Adrenal gland (tissue), 12 donors: ENCODE results near the gene SHTN1. TPM values are rescaled to one million over a fixed set of nuclear protein-coding genes. Genes with fewer than 3 reads are reported as not detected.

Source experiments
- DNase-seq, 7 donors: peaks; one replicate each; pipeline ENCODE4 v3.0.0-alpha.2; 2019 to 2020
- H3K27ac ChIP-seq, 5 donors: fragments of 200-600 bp; sonication (generic) in 4 of 5; 1 replicate in 3 of 5; 2 replicates in 2 of 5; pipeline versions ENCODE4 v1.5.1 to v1.8.0; 2016 to 2020; ENCODE audit warnings: mild to moderate bottlenecking in 1 of 5
- H3K27me3 ChIP-seq: fragments of 200-600 bp; 2 replicates; pipeline ENCODE4 v1.8.0; 2021
- H3K36me3 ChIP-seq, 2 donors: fragments of 200-600 bp; replicated peaks in 1 of 2; 1 replicate in 1 of 2; 2 replicates in 1 of 2; pipeline versions ENCODE4 v1.5.1 to v1.8.0; 2018 to 2022
- H3K4me1 ChIP-seq, 2 donors: fragments of 200-600 bp; replicated peaks in 1 of 2; 1 replicate in 1 of 2; 2 replicates in 1 of 2; pipeline versions ENCODE4 v1.5.1 to v1.8.0; 2018 to 2021
- H3K4me3 ChIP-seq, 4 donors: fragments of 200-600 bp; sonication (generic) in 3 of 4; one replicate each; pipeline ENCODE4 v1.5.1; 2016 to 2018
- H3K9me3 ChIP-seq, 3 donors: fragments of 200-600 bp; sonication (generic) in 1 of 3; replicated peaks in 1 of 3; 1 replicate in 2 of 3; 2 replicates in 1 of 3; pipeline versions ENCODE4 v1.5.1 to v1.8.0; 2016 to 2021
- CTCF ChIP-seq, 6 experiments: fragments of 450-650 bp in 4 of 6; fragments of 200-600 bp in 2 of 6; sonication (generic) in 1 of 6; IDR thresholded peaks; 1 replicate in 5 of 6; 2 replicates in 1 of 6; pipeline versions ENCODE4 v1.5.1 to v1.8.0; 2016 to 2021; ENCODE audit warnings: antibody characterized with exemption in 6 of 6, mild to moderate bottlenecking in 2 of 6, moderate library complexity in 1 of 6
- POLR2A ChIP-seq, 2 donors: fragments of 450-650 bp; IDR thresholded peaks; one replicate each; pipeline ENCODE4 v1.6.1; 2017; ENCODE audit warnings: antibody characterized with exemption in 2 of 2, mild to moderate bottlenecking in 2 of 2, moderate library complexity in 1 of 2
- WGBS, 4 donors: extraction: QIAGEN DNeasy Blood & Tissue Kit in 2 of 4; methylation state at CpG; one replicate each; pipeline versions ENCODE4 v1.1.5 to v1.1.7; 2013 to 2017; 5-methylcytosine and 5-hydroxymethylcytosine counted together
- intact Hi-C, 2 donors: fragments of 100-400 bp; cut with DNase I; formaldehyde crosslinking; loops; one replicate each; pipeline versions ENCODE4 v1.14.1 to v1.15.0; 2022 to 2023
- polyA plus RNA-seq, 3 donors: library from polyadenylated mRNA; stranded (reverse); fragments of 200-250 nt in 2 of 3; fragments of 350-450 nt in 1 of 3; fragmentation: Illumina TruSeq in 1 of 3; extraction: RNeasy Lipid Tissue Mini Kit (QIAGEN cat#74804) in 1 of 3; gene quantifications; one replicate each; pipeline ENCODE4 v1.2.3, GENCODE V29; 2013 to 2014
- total RNA-seq, 9 donors: library from RNA; depleted of rRNA in 4 of 9; stranded (reverse); fragments of >200 nt in 4 of 9; fragments of 120-200 nt in 1 of 9; fragmentation: NEBNext Ultra II Directional in 1 of 9; extraction: Animal tissue kit (Norgen Biotek cat#: 25700) in 1 of 9; gene quantifications; one replicate each; pipeline versions ENCODE4 v1.1.0 to v1.2.4, GENCODE V29; 2013 to 2023
- donor health status: healthy with polysubstance abuse.
- donor health status: Bipolar disorder and iron deficiency.
- donor health status: DM: yes; HTN: yes; CAD: no.
- donor health status: DM: no; HTN: no; CAD: no.
- donor health status: DM: no; HTN: no; CAD: no.
- donor health status: DM: yes; HTN: yes; CAD: no.

The SHTN1 gene
- total and polyA plus RNA-seq, 12 donors: 8.8 to 30.3 (median 18.5) TPM

GRCh38 chr10:117000580-117000979, 4.4 kb downstream of the SHTN1 start:
- Histone ChIP-seq H3K27ac (no peak overlapping the region), H3K4me3 (no peak overlapping the region), H3K36me3 (no peaks in the 10 kb centered on the region), H3K9me3 (no peaks in the 10 kb centered on the region), H3K27me3 (no peaks in the 10 kb centered on the region), H3K4me1 (peaks cover 3 to 9% of the 10 kb centered on the region in 2 donors)
- DNase-seq: no peak
- 72 to 85% (median 82%) methylated on average over 2 of the region's 2 CpGs for WGBS, 4 donors
- intact Hi-C loops: no loop called here
- no peak for TF ChIP-seq POLR2A (IDR thresholded peaks at IDR 0.05)
- no peak for TF ChIP-seq CTCF (IDR thresholded peaks at IDR 0.05)

GRCh38 chr10:116998172-116998571, 6.8 kb downstream of the SHTN1 start:
- Histone ChIP-seq H3K36me3 (no peaks in the 10 kb centered on the region), H3K4me3 (no peak overlapping the region), H3K27me3 (no peaks in the 10 kb centered on the region), H3K9me3 (no peaks in the 10 kb centered on the region), H3K4me1 (peaks cover 0 to under 1% of the 10 kb centered on the region in 2 donors), H3K27ac (no peak overlapping the region)
- intact Hi-C loops: no loop called here
- WGBS, 4 donors: 90 to 96% (median 92%) methylated on average over 4 of the region's 4 CpGs
- TF ChIP-seq POLR2A (IDR thresholded peaks at IDR 0.05): no peak
- no peak for TF ChIP-seq CTCF (IDR thresholded peaks at IDR 0.05)
- DNase-seq: no peak

- no peaks in the 10 kb centered on the region for H3K36me3 ChIP-seq
- TF ChIP-seq POLR2A (IDR thresholded peaks at IDR 0.05): no peak
- no peak for TF ChIP-seq CTCF (IDR thresholded peaks at IDR 0.05)
- intact Hi-C loops: no loop called here
- no peaks in the 10 kb centered on the region for H3K9me3 ChIP-seq
- 86 to 96% (median 94%) methylated on average over 2 of the region's 2 CpGs for WGBS, 4 donors
- no peak overlapping the region for H3K27ac ChIP-seq
- DNase-seq: no peak
- no peaks in the 10 kb centered on the region for H3K27me3 ChIP-seq
- H3K4me1 ChIP-seq: no peaks in the 10 kb centered on the region
- no peak overlapping the region for H3K4me3 ChIP-seq
Measured at GRCh38 chr10:116997015-116997414, 8.0 kb downstream of the SHTN1 start.

GRCh38 chr10:116995648-116996047, 9.3 kb downstream of the SHTN1 start:
- TF ChIP-seq POLR2A (IDR thresholded peaks at IDR 0.05): no peak
- TF ChIP-seq CTCF (IDR thresholded peaks at IDR 0.05): no peak
- 92 to 94% (median 94%) methylated on average over 3 of the region's 3 CpGs for WGBS, 4 donors

More at GRCh38 chr10:116995648-116996047, 9.3 kb downstream of the SHTN1 start:
- H3K36me3 ChIP-seq: no peaks in the 10 kb centered on the region
- H3K9me3 ChIP-seq: no peaks in the 10 kb centered on the region
- DNase-seq: no peak
- intact Hi-C loops: no loop called here
- no peak overlapping the region for H3K4me3 ChIP-seq
- no peaks in the 10 kb centered on the region for H3K27me3 ChIP-seq
- H3K4me1 ChIP-seq: no peaks in the 10 kb centered on the region
- no peak overlapping the region for H3K27ac ChIP-seq
